HG03442 (cell line): ENCODE data around the gene CDK2AP2.

Experiments
- ATAC-seq: cut with Tn5 transposase; IDR thresholded peaks from one replicate; pipeline ENCODE4 v1.9.1; 2021; ENCODE audit warnings: mild to moderate bottlenecking, moderate library complexity; ENCODE audit not compliant: unreplicated experiment

CDK2AP2 gene

GRCh38 chr11:67504005-67504949, 3.7 kb downstream of the CDK2AP2 start:
- no peak for ATAC-seq

GRCh38 chr11:67503119-67504004, 4.6 kb downstream of the CDK2AP2 start:
- ATAC-seq: no peak

GRCh38 chr11:67502328-67502979, 5.5 kb downstream of the CDK2AP2 start:
- ATAC-seq: no peak

- ATAC-seq: no peak
Observed at GRCh38 chr11:67501854-67502253, 6.1 kb downstream of the CDK2AP2 start.

- no peak for ATAC-seq
Observed at GRCh38 chr11:67500831-67501715, 6.9 kb downstream of the CDK2AP2 start.

GRCh38 chr11:67500484-67500821, 7.5 kb downstream of the CDK2AP2 start:
- no peak for ATAC-seq

- ATAC-seq: no peak
Observed at GRCh38 chr11:67499808-67500483, 8.0 kb downstream of the CDK2AP2 start.

- no peak for ATAC-seq
Observed at GRCh38 chr11:67498544-67498972, 9.4 kb downstream of the CDK2AP2 start.

GRCh38 chr11:67497656-67498291, 10.2 kb downstream of the CDK2AP2 start:
- no peak for ATAC-seq

GRCh38 chr11:67496113-67496512, 11.8 kb downstream of the CDK2AP2 start:
- ATAC-seq: no peak

GRCh38 chr11:67495234-67496005, 12.5 kb downstream of the CDK2AP2 start:
- no peak for ATAC-seq

GRCh38 chr11:67494371-67495233, 13.4 kb downstream of the CDK2AP2 start:
- no peak for ATAC-seq

- no peak for ATAC-seq
Observed at GRCh38 chr11:67493548-67494370, 14.2 kb downstream of the CDK2AP2 start.

- ATAC-seq: no peak
Observed at GRCh38 chr11:67492801-67493547, 15.0 kb downstream of the CDK2AP2 start.

- no peak for ATAC-seq
Observed at GRCh38 chr11:67492069-67492727, 15.8 kb downstream of the CDK2AP2 start.
